Measurements from ENCODE around the gene UCP3.

DNA sequence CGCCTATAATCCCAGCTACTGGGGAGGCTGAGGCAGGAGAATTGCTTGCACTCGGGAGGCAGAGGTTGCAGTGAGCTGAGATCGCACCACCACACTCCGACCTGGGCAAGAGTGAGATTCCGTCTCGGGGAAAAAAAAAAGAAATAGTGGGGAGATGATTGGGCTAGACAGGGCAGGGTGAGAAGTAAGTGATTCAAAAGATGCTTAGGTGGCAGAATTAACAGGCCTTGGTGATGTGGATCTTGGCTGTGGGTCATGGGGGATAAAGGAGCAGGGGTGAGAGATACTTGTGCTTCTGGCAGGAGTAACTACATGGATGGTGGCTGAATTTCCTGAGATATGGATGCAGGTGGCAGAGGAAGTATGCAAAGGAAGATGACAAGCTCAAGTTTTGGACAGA, 13.1 kb upstream of the UCP3 start:
- no peak for TF ChIP-seq POLR2A (IDR thresholded peaks at IDR 0.05)
- TF ChIP-seq, protein P1, sequence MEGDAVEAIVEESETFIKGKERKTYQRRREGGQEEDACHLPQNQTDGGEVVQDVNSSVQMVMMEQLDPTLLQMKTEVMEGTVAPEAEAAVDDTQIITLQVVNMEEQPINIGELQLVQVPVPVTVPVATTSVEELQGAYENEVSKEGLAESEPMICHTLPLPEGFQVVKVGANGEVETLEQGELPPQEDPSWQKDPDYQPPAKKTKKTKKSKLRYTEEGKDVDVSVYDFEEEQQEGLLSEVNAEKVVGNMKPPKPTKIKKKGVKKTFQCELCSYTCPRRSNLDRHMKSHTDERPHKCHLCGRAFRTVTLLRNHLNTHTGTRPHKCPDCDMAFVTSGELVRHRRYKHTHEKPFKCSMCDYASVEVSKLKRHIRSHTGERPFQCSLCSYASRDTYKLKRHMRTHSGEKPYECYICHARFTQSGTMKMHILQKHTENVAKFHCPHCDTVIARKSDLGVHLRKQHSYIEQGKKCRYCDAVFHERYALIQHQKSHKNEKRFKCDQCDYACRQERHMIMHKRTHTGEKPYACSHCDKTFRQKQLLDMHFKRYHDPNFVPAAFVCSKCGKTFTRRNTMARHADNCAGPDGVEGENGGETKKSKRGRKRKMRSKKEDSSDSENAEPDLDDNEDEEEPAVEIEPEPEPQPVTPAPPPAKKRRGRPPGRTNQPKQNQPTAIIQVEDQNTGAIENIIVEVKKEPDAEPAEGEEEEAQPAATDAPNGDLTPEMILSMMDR (IDR thresholded peaks at IDR 0.05): no peak
